ENCODE results near the gene EPHA4. TPM values are rescaled to one million over a fixed set of nuclear protein-coding genes. Genes with fewer than 3 reads are reported as not detected.

EPHA4 gene
- total and polyA plus RNA-seq, 2 of the 4 experiments (the other 2 are of a cell fraction): 36.9 to 132 TPM

GRCh38 chr2:221370857-221371211 lies 201.3 kb downstream of the EPHA4 start:
- Histone ChIP-seq H2AFZ (replicated peaks; ENCODE audit: low read length, poor library complexity) (no peak overlapping the region), H3K4me1 (ENCODE audit: control insufficient read depth, insufficient read depth, low read length) (no peaks in the 10 kb centered on the region), H2BK120ac (ENCODE audit: low read depth, low read length) (no peak overlapping the region), H3K56ac (ENCODE audit: extremely low read depth, insufficient read depth, low read length) (no peak overlapping the region), H2AK5ac (ENCODE audit: low read depth, low read length) (no peak overlapping the region), H4K8ac (ENCODE audit: low read depth in 2 of 2, low read length in 2 of 2) (no peak overlapping the region), H2AK9ac (replicated peaks; ENCODE audit: low read depth, low read length, poor library complexity) (no peak overlapping the region), H3K9me1 (ENCODE audit: insufficient read depth, low read length) (no peaks in the 10 kb centered on the region), H3K27me3 (ENCODE audit: control insufficient read depth, insufficient read depth, low read length) (peaks cover 3% of the 10 kb centered on the region), H3K18ac (ENCODE audit: low read depth, low read length) (no peak overlapping the region), H4K91ac (ENCODE audit: insufficient read depth, low read depth, low read length) (no peak overlapping the region), H3K4ac (ENCODE audit: low read depth, low read length) (no peak overlapping the region), H3K27ac (ENCODE audit: insufficient read depth, low read length) (no peak overlapping the region), H3K9ac (ENCODE audit: low read depth, low read length) (no peak overlapping the region), H3K23ac (ENCODE audit: low read depth, low read length) (no peak overlapping the region), H2BK5ac (ENCODE audit: low read depth, low read length, poor library complexity, severe bottlenecking) (no peak overlapping the region), H4K5ac (ENCODE audit: low read depth, low read length) (no peak overlapping the region), H3K36me3 (ENCODE audit: control insufficient read depth, insufficient read depth, low read length) (no peaks in the 10 kb centered on the region), H3K4me3 (ENCODE audit: insufficient read depth, low read depth, low read length) (no peak overlapping the region), H4K20me1 (ENCODE audit: insufficient read depth, low read length) (no peaks in the 10 kb centered on the region), H3K14ac (replicated peaks; ENCODE audit: low read depth, low read length) (no peak overlapping the region), H3K79me1 (ENCODE audit: low read depth in 1 of 2, low read length in 2 of 2) (no peaks in the 10 kb centered on the region), H3K9me3 (ENCODE audit: control insufficient read depth, insufficient read depth, low read length) (no peaks in the 10 kb centered on the region), H2BK15ac (ENCODE audit: low read depth, low read length) (no peak overlapping the region), H2BK20ac (ENCODE audit: low read depth, low read length) (no peak overlapping the region), H3K4me2 (ENCODE audit: low read depth, low read length) (no peak overlapping the region)
- WGBS, 2 experiments (ENCODE audit: extremely low coverage in 2 of 2, insufficient read length in 1 of 2): no CpG with 5 or more reads among the region's 6 CpGs
- POLR2A ChIA-PET (ENCODE audit: unreplicated experiment): no interaction called here
- no peak for DNase-seq
- no peak for ATAC-seq (ENCODE audit: low read depth)
- in situ Hi-C loops (cut with MboI; ENCODE audit: low sequenced_read_pairs) (no loop called here), intact Hi-C loops (cut with micrococcal nuclease) (no loop called here), dilution Hi-C loops (cut with HindIII; ENCODE audit: low sequenced_read_pairs, unreplicated experiment) (no loop called here)
- CTCF ChIA-PET: no interaction called here
- TF ChIP-seq, protein P1, sequence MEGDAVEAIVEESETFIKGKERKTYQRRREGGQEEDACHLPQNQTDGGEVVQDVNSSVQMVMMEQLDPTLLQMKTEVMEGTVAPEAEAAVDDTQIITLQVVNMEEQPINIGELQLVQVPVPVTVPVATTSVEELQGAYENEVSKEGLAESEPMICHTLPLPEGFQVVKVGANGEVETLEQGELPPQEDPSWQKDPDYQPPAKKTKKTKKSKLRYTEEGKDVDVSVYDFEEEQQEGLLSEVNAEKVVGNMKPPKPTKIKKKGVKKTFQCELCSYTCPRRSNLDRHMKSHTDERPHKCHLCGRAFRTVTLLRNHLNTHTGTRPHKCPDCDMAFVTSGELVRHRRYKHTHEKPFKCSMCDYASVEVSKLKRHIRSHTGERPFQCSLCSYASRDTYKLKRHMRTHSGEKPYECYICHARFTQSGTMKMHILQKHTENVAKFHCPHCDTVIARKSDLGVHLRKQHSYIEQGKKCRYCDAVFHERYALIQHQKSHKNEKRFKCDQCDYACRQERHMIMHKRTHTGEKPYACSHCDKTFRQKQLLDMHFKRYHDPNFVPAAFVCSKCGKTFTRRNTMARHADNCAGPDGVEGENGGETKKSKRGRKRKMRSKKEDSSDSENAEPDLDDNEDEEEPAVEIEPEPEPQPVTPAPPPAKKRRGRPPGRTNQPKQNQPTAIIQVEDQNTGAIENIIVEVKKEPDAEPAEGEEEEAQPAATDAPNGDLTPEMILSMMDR (conservative IDR thresholded peaks at IDR 0.05; ENCODE audit: low read depth, low read length): no peak
- no peak for TF ChIP-seq CEBPB (IDR thresholded peaks at IDR 0.05; ENCODE audit: low read depth, low read length)
- TF ChIP-seq SMC3 (IDR thresholded peaks at IDR 0.05; ENCODE audit: low read depth, low read length): no peak
- no TSS peak for BruUV-seq (replicated peaks)
